Activated CD4-positive, alpha-beta T cell treated with anti-CD3 and anti-CD28 coated beads for 4 hours (primary cell): ENCODE measurements around the gene TEDC2.
"Not testable (repeated sequence)": the region's sequence is repeated elsewhere in the genome, so short reads cannot be mapped to it uniquely, and the experiment has no call there.

Source experiments
- DNase-seq, 2 donors: peaks; one replicate each; pipeline ENCODE4 v3.0.0-alpha.2; 2020

The TEDC2 gene

DNA sequence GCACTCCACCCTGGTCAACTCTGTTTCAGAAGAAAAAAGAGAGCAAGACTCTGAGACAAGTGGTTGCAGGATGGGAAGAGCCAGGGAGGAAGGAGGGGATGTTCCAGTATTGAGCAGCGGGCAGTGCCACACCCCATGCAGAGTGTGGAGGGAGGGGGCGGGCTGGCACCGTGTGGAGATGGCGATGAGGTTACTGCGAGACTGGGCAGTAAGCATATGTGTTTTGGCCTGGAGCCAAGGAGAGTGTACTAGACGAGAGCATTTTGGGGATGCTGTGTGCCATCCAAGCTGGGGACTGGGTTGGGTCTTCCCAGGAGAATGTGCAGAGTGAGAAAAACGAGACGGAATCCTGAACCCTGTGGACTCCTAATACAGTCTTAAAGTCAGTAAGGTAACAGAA lies 18.4 kb downstream of the TEDC2 start:
- no peak for DNase-seq

DNA sequence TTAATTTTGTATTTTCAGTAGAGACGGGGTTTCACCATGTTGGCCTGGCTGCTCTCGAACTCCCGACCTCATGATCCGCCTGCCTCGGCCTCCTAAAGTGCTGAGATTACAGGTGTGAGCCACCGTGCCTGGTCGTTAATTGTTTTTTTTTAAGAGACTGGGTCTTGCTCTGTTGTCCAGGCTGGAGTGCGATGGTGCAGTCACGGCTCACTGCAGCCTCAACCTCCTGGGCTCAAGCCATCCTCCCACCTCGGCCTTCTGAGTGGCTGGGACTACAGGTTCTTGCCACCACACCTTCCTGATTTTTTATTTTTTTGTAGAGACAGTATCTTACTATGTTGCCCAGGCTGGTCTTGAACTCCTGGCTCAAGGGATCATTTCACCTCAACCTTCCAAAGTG lies 20.1 kb downstream of the TEDC2 start:
- not testable (repeated sequence) for DNase-seq

DNA sequence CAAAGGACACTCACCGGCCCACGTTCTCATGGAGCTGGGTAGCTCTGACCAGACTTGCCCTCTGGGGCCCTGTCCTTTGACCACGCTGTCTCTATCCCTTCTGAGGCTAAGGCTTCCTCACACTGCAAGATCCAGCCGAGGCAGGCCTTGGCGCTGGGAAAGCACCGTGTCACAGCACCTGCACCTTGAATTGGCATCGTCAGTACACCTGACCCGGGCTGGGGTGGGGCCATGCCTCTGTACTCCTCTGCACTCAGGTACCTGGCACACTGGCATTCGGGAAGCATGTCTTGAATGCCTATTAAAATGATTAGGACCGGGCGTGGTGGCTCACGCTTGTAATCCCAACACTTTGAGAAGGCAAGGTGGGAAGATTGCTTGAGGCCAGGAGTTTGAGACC lies 21.0 kb downstream of the TEDC2 start:
- DNase-seq = no peak

DNA sequence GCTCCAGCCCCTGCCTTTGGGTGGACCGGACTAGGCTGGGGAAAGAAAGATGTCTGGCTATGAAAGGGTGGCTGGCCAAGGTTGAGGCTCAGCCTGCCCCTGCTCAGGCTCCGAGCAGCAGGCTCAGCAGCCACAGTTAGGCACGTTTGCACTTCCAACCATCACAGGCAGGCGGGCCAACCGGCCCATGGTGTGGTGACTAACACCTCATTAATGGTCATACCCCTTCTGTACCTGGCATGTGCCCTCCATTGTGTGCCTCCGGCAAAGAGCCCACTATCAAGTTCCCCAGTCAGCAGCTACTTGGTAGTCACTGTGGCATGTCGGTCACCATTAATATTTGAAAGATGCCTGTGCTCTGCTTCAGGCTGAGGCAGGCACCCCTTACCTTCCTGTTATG lies 21.8 kb downstream of the TEDC2 start:
- no peak for DNase-seq

DNA sequence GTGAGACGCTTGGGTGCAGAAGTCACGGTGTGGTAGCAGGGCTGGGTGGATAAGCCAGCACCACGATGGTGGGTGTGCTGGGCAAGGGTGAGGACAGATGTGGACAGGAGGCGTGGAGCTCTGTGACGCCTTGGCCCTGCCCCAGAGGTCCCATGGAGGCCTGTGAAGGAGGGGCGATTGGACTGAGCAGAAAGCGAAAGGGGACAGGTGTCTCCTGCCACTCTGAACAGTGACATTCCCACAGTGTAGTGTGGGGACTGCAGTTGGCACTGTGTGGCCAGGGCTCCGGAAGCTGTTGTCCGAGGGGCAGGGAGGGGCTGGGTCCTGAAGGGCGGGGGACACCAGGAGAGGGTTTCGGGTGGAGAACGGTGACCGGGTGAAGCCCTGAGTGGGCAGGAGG lies 22.3 kb downstream of the TEDC2 start:
- DNase-seq = no peak

DNA sequence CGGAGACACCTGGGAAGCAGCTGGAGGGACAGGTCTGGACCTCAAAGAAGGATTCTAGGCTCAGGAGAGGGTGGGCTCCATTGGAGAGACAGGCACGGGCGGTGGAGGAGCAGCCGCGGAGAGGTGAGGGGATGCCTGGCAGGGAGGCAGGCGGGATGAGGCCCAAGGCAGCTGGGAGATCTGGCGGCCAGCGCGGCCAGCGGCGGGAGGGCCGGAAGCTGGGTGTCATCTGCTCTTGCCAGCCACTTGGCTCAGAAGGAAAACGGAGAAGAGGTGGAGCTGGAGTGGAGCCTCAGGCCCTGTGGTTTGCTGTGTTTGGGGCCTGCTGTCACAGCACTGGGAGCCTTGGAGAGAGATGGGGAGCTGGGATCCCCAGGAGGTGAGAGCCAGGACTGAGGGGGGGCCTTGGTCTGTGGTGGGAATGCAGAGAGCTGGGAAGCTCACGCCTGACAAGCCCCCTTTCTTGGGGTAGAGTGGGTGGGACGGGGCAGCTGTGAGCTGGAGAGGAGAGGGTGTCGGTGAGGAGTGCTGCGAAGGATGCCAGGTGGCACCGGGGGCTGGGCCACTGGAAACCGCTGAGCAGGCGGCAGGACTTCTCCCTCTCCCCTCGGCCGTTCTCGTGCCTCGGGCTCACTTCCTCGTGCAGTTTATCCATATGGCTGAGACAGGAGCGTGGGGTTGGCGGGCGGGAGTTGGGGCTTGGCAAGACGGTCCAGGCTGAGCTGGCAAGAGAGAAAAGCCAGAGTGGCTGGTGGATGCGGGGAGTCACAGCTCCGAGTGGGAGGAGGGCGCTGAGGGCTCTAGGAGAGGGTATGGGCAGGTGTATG lies 23.0 kb downstream of the TEDC2 start:
- no peak for DNase-seq

DNA sequence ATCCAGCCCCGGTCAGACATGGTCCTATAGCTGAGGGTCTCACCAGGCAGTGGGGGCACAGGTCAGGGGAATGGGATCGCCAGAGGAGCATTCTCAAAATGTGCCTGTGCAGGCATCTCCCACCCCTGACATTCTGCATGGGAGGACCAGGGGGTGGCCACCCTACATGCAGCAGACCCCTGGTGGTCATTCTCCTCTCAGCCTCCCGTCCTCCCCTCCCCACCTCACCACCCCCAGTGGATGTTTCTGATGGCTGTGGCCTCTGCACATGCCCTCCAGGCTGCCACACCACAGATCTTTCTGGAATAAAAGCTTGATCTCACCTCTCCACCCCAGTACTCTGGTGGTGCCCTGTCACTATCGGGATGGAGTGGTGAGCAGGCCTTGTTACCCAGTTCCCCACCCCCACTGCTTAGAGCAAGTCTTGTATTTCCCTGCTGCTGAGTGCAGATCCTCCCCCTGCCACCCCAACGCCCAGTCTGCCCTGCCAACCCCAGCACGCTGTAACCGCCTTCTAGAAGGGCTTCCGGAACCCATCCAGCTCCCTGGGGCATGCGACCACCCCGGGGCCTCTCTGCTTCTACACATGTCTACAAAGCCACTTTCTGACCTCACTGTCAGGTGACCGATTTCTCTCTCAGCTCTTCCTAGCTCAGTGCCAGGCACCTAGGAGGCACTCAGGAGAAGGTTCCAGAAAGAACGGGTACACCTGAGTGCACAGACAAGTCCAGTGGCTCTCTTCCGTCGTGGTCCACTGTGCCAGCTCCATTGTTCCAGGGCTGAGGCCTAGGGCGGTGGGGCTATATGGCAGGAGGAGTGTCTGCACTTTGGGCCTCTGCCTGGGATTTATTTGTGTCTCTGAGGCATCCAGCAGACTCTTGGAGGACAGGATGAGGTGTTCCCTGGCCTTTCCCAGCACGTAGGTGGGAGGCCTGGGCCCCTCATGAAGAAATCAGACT lies 24.3 kb downstream of the TEDC2 start:
- no peak for DNase-seq

DNA sequence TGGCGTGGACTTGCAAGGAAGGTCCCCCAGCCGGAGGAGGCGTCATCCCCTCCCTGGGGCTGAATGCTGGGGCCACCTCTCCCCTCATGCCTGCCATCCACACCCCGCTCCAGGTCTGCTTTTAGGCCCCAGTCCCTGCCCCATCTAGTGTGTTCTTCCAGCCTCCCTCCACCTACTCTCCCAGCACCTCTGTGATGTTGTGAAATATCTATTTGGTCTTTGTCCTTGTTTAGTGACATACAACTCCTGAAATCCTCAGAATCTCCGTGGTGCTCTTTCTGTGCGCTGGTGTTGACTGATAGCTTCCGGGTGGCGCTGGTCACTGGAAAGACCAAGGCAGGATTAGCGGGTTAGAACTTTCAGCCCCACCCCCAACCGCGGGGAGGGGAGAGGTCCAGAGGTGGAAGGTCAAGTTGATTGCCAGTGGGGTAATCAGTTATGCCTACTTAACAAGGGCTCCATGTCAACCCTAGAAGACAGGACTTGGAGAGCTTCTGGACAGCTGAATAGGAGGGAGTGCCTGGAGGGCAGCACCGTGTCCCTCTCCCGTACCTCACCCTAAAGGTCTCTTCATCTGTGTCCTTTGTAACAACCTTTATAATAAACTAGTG lies 25.1 kb downstream of the TEDC2 start:
- no peak for DNase-seq

DNA sequence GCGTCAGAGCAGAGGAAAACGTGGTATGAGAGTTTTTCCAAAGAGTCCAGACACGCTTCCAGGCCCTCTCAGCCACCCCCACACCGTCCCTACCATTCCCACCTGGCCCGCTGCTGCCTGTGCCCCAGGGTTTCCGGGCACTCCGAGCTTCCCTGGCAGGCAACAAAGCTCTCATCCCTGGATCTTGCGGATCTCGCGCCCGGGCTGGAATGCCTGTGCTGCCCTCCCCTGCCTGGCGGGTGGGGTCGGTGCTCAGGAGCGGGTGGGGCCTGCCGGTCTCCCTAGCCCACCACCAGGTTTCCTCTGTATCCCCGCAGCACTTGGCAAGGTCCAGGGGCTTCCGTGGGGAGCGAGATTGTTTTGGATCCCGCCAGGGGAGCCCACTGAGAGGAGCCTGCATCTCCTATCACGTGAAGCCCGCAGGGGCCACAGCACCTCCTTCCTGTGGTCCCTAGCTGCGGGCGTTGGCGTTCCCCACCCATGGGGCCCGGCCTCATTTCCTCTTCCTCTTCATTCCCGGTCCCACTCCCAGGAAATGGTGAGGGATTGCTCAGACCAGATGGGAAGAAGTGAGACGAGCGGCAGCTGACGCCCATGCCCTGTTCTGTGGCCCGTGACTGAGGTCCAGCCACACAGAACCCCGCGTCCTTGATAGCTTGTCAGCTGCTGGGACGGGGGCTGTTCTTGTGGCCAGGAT lies 26.1 kb downstream of the TEDC2 start:
- no peak for DNase-seq

DNA sequence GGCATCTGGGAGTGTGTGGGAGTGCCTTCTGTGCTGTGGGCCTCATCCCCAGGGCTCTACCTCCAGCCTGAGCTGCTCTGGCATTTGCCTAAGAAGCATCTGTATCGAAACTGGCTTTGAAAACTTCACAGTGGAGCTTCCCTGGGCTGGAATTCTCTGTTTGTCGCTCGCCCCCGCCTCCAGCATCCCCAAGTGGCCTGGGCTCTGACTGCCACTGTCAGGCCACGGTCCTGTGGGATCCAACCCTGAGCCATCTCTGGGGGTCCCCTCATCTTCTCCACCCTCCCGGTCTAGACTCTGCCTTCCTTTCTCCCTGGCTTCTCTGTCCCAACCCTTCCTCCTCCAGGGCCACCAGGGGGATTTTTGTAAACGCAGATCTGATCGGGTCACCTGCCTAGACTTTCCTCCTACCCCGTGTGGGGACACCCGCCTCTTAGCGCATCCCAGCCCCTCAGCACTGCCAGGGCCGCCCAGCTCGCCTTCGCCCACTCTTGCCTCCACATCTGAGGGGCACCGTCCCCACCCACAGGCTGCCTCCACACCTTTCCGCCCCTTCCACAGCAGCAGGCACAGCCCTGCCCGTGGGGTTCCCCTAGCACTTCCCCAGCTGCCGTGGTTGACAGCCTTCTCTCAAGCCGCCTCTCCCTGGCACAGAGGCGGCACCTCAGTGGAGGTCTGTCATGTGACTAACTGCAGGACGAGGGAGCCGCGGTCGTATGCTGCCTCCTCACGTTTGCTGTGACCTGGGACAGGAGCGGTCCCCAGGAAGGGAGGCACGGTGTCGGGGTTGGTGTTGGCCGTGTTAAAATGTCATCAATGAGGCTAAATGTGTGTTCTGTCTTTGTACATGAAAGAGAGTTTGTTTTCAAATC lies 27.0 kb downstream of the TEDC2 start:
- DNase-seq = peak; percentile 76 to 85

DNA sequence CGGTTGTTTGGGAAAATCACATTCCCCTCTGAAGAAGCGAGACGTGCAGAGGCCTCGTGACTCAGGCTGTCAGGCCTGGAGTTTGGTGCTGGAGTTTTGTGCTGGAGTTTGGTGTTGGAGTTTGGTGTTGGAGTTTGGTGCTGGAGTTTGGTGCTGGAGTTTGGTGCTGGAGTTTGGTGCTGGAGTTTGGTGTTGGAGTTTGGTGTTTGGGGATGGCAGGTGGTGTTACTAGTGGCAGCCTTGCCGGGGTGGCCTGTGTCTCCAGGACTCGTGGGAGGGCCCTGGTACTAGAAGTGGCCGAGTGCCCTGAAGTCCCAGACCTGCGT lies 27.6 kb downstream of the TEDC2 start:
- no peak for DNase-seq

DNA sequence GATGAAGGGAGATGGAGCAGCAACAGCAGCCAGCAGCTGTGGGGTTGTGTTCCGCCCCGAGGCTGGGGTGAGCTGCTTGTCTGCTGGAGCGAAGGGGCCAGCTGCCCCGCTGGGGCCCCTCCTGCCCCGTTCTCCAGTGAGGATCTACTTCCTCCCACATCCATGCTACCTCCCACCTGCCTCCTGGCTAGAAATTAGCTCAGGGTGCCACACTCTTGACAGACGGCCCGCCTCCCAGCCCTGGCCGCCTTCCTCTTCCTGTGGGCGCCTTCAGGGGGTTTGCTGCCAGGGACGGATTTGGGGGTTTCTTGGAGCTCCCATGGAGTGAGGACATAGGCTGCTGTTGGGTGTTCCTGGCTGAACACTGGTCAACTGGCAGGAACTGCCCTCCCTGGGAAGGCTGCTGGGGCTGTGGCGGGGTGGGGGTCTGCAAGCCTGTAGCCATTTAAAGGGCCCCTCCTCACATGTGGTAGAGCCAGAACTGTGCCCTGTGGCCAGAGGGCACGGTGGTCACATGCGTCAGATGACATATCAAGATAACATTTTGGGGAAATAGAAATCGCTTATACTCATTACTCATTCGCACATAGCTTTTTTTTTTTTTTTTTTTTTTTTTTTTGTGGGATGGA lies 28.1 kb downstream of the TEDC2 start:
- DNase-seq = no peak

DNA sequence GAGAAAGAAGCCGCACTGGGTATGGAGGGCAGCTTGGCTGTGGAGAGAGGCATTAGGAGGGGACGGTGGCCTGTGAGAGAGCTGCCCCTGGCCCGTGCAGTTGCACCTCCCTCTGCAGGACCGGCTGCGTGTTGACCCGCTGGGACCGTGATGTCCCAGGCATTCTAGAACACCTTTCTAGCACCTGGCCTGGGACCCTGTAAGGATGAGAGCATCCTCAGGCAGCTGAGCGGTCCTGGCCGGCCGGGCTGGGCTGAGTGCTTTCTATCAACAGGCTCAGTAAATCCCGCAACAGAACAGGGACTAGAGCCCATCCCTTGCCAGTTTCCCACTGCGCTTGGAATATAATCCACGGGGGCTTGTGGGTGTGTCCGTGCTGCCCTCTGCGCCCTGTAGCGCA lies 29.7 kb downstream of the TEDC2 start:
- DNase-seq = no peak

DNA sequence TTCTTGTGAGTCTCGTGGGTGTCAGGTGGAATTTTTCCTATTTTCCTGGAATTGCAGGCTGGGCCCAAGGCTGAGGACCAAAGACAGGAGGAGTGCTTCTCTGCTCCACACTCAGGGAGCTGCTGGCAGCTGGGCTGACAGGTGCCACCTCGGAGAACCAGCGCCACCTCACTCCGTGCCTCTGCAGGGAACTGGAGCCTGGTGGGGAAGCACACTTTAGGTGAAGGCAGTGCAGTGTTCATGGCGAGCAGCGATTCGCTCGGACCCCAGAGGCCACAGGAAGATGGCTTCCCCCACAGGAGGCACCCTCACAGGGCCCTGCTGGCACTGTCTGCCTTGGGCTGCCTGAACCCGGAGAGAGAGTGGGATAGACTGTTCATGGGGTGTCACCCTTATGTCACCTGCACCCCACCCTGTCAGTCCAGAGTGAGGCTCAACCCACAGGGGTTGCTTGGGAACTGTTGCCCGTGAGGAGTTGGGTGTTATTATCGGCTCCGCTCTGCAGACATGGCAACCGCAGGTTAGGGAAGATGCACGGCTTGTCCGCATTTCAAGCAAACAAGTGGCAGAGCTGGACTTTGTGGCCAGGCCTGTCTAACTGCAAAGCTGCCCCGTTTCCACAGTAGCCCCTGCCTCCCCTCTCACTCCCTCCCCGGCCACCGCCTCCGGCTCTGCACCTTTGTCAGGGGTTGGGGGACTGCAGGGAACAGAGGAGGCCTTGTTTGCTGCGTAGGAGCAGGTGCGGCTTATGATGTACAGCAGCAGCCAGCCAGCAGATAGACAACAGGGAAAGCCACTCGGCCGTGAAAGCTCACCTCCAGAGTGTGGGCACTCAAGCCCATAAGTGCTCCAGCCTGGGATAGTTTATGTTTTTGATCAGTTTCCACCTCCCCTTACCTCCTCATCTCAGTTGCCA lies 30.5 kb downstream of the TEDC2 start:
- DNase-seq = no peak

DNA sequence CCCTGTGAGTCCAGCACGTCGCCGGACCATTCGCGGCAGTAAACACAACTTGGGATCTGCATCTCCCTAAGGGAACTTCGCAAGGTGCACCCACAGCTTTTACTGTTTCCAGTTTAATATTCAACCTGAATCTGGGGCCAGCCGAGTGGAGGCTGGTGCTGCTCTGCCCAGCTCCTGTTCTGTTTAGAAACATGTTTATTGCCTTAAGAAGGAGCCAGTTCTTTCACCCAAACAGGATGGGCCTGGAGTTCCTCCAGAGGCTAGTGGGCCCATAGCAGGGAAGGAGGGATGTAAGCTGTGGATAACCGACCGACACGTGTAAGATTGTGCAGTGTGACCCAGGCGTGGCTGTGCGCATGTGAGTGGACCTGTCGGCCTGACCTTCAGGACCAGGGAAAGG lies 32.4 kb downstream of the TEDC2 start:
- no peak for DNase-seq

DNA sequence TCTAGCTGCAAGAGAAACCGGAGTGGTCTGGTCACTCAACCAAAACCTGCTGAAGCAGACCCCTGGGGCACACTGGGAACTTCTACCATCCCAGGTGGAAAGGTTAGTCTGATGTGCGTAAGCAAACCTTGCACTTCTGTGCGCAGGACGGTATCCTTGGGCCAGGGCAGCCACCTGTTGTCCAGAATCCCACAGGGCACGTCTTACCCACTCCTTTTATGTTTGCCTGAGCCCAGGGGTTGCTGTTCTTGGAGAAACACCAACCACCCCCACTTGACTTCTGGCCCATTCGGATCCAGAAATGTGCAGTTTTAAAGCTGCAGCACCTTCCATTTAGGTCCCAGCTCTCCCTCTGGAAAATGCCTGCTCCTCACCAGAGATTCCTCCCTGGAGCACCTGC lies 33.7 kb downstream of the TEDC2 start:
- no peak for DNase-seq

DNA sequence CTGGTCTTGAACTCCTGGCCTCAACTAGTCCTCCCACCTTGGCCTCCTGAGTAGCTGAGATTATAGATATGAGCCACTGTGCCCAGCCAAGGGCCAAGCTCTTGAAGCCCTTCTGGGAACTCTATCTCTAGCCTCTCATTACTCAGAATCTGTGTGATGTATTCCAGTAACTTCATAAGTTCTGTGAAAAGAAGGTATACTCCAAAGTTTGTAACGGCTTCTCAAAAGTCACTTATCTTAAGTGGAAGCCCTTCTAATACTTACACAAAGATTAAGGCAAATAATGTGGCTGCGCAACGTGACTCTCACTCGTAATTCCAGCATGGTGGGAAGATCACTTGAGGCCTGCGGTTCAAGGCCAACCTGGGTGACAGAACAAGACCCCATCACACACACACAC lies 34.7 kb downstream of the TEDC2 start:
- no peak for DNase-seq

DNA sequence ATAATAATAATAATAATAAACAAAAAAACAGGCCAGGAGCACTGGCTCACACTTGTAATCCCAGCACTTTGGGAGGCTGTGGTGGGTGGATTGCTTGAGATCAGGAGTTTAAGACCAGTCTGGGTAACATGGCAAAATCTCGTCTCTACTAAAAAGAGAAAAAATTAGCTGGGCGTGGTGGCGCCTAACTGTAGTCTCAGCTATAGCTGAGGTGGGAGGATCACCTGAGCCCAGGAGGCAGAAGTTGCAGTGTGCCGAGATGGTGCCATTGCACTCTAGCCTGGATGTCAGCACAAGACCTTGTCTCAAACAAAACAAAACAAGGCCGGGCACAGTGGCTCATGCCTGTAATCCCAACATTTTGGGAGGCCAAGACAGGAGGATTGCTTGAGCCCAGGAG lies 35.1 kb downstream of the TEDC2 start:
- DNase-seq = no peak

DNA sequence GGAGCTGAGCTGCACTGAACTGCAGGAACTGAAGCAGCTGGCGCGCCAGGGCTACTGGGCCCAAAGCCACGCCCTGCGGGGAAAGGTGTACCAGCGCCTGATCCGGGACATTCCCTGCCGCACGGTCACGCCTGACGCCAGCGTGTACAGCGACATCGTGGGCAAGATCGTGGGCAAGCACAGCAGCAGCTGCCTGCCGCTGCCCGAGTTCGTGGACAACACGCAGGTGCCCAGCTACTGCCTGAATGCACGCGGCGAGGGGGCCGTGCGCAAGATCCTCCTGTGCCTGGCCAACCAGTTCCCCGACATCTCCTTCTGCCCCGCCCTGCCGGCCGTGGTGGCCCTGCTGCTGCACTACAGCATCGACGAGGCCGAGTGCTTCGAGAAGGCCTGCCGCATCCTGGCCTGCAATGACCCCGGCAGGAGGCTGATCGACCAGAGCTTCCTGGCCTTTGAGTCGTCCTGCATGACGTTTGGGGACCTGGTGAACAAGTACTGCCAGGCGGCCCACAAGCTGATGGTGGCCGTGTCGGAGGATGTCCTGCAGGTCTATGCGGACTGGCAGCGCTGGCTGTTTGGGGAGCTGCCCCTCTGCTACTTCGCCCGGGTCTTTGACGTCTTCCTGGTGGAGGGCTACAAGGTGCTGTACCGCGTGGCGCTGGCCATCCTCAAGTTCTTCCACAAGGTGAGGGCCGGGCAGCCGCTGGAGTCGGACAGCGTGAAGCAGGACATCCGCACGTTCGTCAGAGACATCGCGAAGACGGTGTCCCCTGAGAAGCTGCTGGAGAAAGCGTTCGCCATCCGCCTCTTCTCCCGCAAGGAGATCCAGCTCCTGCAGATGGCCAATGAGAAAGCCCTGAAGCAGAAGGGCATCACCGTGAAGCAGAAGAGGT lies 36.6 kb downstream of the TEDC2 start:
- DNase-seq = no peak
